ENCODE measurements around the gene HDLBP. TPM values are rescaled to one million over a fixed set of nuclear protein-coding genes. Genes with fewer than 3 reads are reported as not detected.

The HDLBP gene
- total RNA-seq, 2 experiments from 2014 or later: 170 to 176 TPM

DNA sequence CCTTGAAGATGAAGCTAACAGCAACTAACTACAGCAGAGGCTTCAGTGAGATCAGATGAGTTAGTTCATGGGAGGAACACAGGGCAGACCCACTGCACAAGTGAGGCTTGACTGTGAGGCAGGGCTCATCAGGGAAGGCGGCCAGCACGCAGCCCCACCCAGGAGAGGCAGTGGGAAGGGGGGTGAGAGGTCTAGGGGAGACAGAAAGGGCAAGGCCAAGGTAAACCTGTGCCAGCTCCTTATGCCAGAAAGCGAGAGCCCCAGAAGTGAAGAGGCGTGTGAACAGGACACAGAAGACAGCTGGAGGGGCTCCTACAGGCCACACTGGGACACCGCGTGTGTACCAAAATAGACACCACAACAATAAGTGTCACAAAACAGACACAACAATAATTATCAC is 78.4 kb downstream of the HDLBP start:
- Histone ChIP-seq H3K79me2 (ENCODE audit: insufficient read depth, low read depth, low read length) (no peaks in the 10 kb centered on the region), H3K4me2 (ENCODE audit: low read length) (no peak overlapping the region), H3K36me3 (ENCODE audit: insufficient read depth, low read length) (peaks cover 90% of the 10 kb centered on the region), H3K9me2 (ENCODE audit: insufficient read depth, low read length) (no peaks in the 10 kb centered on the region), H3K4me3 (ENCODE audit: low read depth, low read length, poor library complexity, severe bottlenecking) (no peak overlapping the region), H3K9me3 (ENCODE audit: low read length) (no peaks in the 10 kb centered on the region), H2AFZ (ENCODE audit: low read length) (no peak overlapping the region), H4K20me1 (ENCODE audit: insufficient read depth, low read length) (no peaks in the 10 kb centered on the region), H3K4me1 (ENCODE audit: insufficient read depth, low read length, poor library complexity, severe bottlenecking) (no peaks in the 10 kb centered on the region), H3K27ac (ENCODE audit: low read depth, low read length, poor library complexity, severe bottlenecking) (no peak overlapping the region)
- ChIA-PET CTCF (ENCODE audit: unreplicated experiment) (no interaction called here), POLR2A (no interaction called here)
- intact Hi-C loops (cut with micrococcal nuclease; ENCODE audit: unreplicated experiment): no loop called here
- no peak for DNase-seq (ENCODE audit: low spot score)
- no peak for TF ChIP-seq EZH2phosphoT487 (IDR thresholded peaks at IDR 0.05; ENCODE audit: borderline replicate concordance, low read depth, low read length)
- TF ChIP-seq, protein P1, sequence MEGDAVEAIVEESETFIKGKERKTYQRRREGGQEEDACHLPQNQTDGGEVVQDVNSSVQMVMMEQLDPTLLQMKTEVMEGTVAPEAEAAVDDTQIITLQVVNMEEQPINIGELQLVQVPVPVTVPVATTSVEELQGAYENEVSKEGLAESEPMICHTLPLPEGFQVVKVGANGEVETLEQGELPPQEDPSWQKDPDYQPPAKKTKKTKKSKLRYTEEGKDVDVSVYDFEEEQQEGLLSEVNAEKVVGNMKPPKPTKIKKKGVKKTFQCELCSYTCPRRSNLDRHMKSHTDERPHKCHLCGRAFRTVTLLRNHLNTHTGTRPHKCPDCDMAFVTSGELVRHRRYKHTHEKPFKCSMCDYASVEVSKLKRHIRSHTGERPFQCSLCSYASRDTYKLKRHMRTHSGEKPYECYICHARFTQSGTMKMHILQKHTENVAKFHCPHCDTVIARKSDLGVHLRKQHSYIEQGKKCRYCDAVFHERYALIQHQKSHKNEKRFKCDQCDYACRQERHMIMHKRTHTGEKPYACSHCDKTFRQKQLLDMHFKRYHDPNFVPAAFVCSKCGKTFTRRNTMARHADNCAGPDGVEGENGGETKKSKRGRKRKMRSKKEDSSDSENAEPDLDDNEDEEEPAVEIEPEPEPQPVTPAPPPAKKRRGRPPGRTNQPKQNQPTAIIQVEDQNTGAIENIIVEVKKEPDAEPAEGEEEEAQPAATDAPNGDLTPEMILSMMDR (conservative IDR thresholded peaks at IDR 0.05; ENCODE audit: low read length): no peak
- no TSS peak for BruUV-seq (replicated peaks)

DNA sequence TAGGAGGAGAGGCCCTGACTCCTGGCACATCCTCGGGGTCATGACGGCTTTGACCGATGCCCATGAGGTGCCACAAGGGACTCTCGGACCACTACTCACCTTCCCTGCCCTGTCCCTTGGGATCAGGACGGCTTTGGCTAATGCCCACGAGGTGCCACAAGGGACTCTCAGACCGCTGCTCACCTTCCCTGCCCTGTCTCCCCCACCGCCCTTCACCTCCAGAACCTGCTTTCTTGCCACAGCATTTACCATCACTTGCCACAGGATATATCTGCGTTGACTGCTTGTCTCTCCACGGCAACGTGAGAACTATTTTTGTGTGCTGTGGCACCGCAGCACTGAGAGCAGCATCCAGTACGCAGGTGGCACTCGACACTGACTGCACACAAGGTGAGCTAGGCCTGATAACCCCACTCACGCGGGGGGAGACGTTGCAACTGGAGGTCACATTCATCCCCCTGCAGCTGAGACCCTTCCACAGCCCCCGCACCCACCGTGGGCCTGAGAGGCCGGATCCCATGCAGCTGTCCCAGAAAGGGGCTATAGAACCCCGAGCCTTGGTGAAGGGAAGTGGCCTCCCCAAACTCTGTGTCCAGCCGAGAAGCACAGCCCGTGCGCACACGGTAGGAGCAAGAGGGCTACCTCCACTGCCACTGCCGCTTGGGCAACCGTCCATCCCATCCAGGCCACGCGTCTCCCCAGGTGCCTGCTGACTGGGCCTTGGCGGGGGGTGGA is 79.4 kb downstream of the HDLBP start:
- BruUV-seq (replicated peaks): no TSS peak
- DNase-seq (ENCODE audit: low spot score): no peak
- ChIA-PET CTCF (ENCODE audit: unreplicated experiment) (interaction anchor here (0.5 kb wide), 1 partner anchor 49 kb away, joined by 12 read pairs; no protein-coding TSS in a partner anchor), POLR2A (interaction anchor here (0.5 kb wide), 1 partner anchor 56 kb away, joined by 3 read pairs; no protein-coding TSS in a partner anchor)
- Histone ChIP-seq H3K79me2 (ENCODE audit: insufficient read depth, low read depth, low read length) (no peaks in the 10 kb centered on the region), H3K9me2 (ENCODE audit: insufficient read depth, low read length) (no peaks in the 10 kb centered on the region), H2AFZ (ENCODE audit: low read length) (no peak overlapping the region), H3K4me2 (ENCODE audit: low read length) (no peak overlapping the region), H3K4me3 (ENCODE audit: low read depth, low read length, poor library complexity, severe bottlenecking) (no peak overlapping the region), H4K20me1 (ENCODE audit: insufficient read depth, low read length) (no peaks in the 10 kb centered on the region), H3K9me3 (ENCODE audit: low read length) (no peaks in the 10 kb centered on the region), H3K27ac (ENCODE audit: low read depth, low read length, poor library complexity, severe bottlenecking) (no peak overlapping the region), H3K36me3 (ENCODE audit: insufficient read depth, low read length) (peaks cover 89% of the 10 kb centered on the region), H3K4me1 (ENCODE audit: insufficient read depth, low read length, poor library complexity, severe bottlenecking) (no peaks in the 10 kb centered on the region)
- TF ChIP-seq, protein P1 (conservative IDR thresholded peaks at IDR 0.05; ENCODE audit: low read length): no peak
- TF ChIP-seq EZH2phosphoT487 (IDR thresholded peaks at IDR 0.05; ENCODE audit: borderline replicate concordance, low read depth, low read length): no peak
- intact Hi-C loops (cut with micrococcal nuclease; ENCODE audit: unreplicated experiment): no loop called here
